ENCODE measurements around the gene KRTAP1-3.
"Not testable (repeated sequence)": the region's sequence is repeated elsewhere in the genome, so short reads cannot be mapped to it uniquely, and the experiment has no call there.

DNA sequence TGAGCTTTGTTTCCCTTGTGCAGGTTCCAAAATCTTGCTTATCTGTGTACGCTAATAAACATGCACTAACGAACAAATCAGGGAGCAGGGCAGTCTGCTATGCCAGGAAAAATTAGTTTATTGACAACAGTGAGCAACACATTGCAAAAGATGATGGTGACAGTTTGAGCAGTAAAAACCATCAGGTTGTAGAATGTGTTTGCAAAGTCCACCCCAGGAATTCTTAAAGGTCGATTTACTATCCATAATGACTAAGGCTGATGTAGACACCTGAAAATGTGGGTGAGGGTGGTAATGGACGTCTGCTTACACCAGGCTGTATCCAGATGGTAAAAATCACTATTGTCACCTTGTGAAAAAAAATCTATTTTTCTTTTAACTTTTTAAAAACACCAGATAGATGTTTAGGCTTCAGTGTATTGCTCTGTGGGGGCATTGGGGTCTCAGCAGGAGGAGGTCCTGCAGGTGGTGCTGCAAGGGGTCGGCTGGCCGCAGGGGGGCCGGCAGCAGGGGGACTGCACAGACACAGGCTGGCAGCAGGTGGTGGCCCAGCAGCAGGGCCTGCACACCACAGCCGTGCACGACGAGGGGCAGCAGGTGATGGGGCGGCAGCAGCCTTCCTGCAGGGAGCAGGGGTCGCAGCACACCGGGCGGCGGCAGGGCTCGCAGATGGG is 30.5 kb upstream of the KRTAP1-3 start:
- TF ChIP-seq, protein P1, sequence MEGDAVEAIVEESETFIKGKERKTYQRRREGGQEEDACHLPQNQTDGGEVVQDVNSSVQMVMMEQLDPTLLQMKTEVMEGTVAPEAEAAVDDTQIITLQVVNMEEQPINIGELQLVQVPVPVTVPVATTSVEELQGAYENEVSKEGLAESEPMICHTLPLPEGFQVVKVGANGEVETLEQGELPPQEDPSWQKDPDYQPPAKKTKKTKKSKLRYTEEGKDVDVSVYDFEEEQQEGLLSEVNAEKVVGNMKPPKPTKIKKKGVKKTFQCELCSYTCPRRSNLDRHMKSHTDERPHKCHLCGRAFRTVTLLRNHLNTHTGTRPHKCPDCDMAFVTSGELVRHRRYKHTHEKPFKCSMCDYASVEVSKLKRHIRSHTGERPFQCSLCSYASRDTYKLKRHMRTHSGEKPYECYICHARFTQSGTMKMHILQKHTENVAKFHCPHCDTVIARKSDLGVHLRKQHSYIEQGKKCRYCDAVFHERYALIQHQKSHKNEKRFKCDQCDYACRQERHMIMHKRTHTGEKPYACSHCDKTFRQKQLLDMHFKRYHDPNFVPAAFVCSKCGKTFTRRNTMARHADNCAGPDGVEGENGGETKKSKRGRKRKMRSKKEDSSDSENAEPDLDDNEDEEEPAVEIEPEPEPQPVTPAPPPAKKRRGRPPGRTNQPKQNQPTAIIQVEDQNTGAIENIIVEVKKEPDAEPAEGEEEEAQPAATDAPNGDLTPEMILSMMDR (IDR thresholded peaks at IDR 0.05) = not testable (repeated sequence)
- TF ChIP-seq POLR2A (IDR thresholded peaks at IDR 0.05) = not testable (repeated sequence)
